GM18517 (cell line): ENCODE results near the gene TCN2.
A peak's percentile ranks its signal among the peaks of the same experiment; 100 is the strongest.
"Not testable (repeated sequence)": the region's sequence is repeated elsewhere in the genome, so short reads cannot be mapped to it uniquely, and the experiment has no call there.

Experiments
- ATAC-seq: cut with Tn5 transposase; IDR thresholded peaks from one replicate; pipeline ENCODE4 v1.9.1; 2021; ENCODE audit warnings: mild to moderate bottlenecking, moderate library complexity; ENCODE audit not compliant: unreplicated experiment

The TCN2 gene

DNA sequence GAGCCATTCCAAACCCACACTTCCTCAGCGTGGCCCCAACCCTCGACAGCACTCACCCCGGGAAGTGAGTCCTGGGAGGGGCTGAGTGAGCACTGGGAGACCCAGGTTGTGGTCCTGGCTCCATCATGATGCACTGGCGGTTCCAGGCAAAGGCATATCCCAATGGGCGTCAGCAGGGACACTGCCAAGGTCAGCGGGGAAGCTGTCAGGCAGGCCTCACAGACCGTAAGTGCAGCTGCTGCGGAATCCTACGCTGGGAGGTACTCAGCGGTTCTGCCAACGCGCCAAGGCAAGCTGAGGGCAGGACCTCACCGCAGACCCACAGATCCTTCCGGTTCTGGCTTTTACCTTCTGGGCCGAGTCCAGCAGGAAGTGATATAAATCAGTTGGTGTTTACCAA lies 31.1 kb upstream of the TCN2 start:
- ATAC-seq, result no peak

DNA sequence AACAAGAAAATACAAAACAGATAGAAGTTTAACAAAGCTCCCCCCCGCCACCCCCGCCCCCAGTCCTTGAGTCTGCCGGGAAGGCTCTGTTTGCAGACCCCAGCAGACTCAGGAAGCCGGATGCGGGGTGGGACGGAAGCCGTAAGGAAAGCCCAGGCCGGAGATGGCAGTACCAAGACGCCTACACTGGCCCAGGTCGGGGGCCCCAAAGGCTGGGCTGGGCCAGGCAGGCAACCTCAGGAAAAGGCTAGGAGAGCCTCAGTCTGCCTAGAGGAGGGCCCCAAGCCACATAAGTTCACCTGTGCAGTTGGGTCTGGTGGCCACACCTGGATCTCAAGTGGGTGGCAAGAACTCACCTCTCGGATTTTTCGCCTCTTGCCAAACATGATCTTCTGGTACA lies 28.5 kb upstream of the TCN2 start:
- no peak for ATAC-seq

DNA sequence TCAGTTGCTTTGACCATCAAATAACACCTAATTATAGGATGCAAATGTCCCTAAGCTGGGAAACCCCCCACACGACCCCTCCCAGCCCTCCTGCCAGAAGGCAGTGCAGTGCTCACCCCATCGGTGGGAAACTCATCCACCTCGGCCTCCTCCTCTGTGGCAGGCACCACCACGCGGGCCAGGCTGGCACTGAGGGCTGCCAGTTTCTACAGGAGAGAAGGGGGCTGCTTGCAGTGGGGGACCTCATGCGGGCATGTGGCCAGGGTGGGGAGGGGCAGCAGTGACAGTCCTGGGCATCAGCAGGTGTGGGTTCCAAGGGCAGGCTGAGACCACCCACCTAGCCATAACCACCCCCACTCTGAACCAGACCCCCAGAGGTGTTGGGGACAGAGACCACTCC lies 26.1 kb upstream of the TCN2 start:
- no peak for ATAC-seq

DNA sequence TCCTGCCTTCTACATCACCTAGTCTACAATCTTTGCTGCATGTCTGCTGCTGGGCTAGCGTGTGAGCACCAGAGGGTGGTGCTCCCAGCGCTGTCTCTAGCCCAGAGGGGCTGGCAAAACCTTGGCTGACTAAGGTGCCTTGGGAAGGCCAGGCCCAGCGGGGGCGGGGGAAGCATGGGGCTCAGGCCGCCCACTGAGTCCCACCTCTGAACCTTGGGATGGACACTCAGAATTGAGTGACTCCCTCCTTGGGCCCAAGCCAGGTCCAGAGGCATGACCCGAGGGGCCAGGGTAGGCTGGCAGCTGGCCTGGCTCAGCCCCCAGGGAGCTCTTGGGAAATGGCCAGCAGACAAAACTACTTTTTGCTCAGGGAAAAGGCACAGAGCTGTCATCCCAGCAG lies 24.9 kb upstream of the TCN2 start:
- no peak for ATAC-seq

DNA sequence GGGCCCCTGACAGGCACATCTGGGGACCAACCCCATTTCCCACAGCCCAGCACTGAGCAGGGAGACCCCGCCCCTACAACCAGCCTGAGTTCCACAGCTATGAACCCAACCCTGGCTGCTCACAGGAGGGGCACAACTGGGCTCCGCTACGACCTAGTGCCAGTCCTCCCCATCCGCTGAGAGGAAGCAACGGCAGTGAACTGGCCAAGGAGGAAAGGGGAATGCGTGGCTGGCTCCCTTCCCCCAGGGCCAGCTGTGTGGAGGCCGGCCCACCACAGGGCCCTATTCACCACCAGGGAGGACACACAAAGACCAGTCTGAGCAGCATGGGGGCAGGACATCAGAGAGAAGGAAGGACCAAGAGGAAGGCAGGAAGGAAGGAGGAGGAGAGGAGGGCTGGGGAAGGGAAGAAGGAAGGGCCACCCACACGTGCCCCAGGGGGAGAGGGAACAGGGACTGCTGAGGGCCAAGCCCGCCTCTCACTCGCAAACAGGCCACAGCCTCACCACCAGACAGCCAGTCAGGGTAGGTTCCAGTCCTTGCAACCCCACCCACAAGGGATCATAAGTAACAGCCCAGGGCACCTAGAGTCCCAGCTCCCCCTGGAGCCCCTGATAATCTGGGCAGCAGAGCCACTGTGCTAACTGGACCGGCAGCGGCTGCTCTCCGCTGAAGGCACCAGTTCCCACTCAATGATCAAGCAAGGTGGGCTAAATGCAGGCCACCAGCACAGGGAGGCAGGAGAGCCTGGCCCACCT lies 24.0 kb upstream of the TCN2 start:
- no peak for ATAC-seq

DNA sequence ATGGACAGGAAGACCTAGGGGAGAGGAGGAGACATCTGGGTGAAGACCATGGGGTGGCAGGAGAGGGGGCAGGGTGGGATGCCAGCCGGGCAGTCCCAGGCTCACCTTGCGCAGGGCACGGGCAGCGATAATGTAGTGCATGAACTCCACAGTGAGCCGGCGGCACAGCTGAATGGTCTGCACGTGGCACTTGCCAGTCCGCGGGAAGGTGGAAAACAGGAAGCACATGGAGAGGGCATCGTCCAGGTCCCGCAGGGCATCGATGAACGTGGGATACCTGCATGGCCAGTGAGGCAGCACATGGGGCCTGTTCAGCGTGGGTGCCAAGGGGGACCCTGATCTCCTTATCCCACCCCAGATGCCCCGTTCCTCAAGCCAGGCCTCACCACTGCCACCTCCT lies 22.5 kb upstream of the TCN2 start:
- ATAC-seq, result no peak

DNA sequence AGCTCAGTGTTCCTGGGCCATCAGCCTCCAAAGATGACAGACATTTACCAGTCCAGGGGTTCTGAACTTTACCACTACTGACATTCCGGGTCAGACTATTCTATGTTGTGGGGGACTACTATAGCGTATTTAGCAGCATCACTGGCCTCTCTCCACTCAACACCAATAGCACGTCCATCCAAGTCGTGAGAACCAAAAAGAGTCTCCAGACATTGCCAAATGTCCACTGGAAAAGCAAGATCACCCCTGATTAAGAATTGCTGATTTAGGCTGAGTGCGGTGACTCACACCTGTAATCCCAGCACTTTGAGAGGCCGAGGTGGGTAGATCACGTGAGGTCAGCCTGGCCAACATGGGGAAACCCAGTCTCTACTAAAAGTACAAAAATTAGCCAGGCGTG lies 20.6 kb upstream of the TCN2 start:
- no peak for ATAC-seq

DNA sequence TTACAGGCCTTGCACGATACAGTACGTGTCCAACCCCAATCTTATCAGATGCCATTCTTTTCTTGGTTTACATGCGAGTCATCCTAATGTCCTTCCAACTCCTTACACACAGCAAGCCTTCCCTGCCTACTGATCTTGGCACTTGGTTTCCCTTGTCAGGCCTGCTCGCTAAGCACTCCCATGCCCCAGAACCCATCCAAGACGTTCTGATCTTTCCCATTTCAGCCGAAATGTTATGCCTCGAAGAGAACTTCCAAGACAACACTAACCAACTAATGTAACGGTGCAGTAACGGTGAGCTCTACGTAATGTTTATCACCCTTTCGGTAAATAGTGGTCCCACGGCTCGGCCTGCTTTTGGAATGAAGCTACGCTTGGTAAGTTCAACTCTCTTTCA lies 15.8 kb upstream of the TCN2 start:
- ATAC-seq, result no peak

DNA sequence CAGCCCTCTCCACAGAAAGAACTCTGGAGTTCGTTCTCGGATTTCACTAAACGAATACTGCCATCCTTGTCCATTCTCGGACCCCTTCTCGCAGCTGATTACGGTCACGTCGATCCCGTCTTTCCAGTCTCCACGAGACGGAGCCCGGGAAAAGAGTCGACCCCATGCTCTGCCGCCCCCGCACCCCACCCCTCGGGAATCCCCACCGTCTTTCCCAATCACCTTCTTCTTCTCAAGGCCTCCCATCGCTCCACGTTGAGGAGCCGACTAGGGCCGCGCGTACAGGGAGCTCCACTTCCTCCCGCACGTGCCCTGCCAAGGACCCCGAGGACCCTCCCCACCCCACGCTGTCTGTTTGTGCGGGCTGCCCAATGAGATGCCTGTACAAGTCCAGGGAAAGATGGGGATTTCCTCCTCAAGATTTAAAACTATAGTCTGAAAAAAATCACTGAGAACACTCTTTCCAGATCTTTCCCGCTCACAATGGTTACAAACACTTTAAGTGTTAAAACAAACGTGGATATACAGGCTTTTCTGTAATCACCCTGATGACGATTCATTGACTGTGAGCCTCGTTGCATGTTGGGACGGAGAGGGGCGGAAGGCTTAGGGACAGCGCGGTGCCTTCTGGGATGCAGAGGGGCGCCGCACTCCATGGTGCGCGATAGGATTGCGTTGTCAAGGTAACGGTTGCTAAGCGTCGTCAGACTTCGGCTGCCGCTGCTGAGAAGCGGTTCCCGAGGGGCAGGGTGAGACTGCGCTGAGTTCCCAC lies 15.2 kb upstream of the TCN2 start, which contains the start of gene PES1:
PES1 (minus strand) TSS at position 323 of the 772 bp plus-strand sequence; CDS start at position 246, 77 bp downstream.
- peak; percentile 93 for ATAC-seq

DNA sequence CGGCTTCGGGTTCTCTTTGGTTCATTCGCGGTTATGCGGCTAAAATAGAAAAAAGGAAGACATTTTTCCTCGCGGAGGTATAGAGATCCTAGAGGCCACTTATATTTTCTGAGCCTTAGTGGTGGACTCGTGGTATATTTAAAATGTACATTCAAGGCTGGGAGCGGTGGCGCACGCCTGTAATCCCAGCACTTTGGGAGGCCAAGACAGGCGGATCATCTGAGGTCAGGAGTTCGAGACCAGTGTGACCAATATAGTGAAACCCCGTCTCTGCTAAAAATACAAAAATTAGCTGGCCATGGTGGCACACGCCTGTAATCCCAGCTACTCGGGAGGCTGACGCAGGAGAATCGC lies 14.6 kb upstream of the TCN2 start:
- not testable (repeated sequence) for ATAC-seq

DNA sequence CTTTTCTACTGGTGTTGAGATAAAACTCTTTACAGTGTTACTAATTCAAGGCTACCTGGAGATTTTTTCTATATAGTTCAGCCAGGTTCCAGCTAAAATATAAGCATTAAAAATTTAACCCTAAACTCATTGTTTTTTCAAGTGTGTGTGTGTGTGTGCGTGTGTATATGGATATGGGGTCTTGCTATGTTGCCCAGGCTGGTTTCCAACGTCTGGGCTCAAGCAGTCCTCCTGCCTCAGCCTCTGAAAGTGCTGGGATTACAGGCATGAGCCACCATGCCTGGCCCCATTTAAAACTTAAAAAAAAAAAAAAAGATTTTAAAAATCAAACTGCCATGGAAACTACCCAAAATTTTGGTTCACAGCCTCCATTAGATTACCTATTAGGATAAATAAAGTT lies 10.8 kb upstream of the TCN2 start:
- no peak for ATAC-seq

DNA sequence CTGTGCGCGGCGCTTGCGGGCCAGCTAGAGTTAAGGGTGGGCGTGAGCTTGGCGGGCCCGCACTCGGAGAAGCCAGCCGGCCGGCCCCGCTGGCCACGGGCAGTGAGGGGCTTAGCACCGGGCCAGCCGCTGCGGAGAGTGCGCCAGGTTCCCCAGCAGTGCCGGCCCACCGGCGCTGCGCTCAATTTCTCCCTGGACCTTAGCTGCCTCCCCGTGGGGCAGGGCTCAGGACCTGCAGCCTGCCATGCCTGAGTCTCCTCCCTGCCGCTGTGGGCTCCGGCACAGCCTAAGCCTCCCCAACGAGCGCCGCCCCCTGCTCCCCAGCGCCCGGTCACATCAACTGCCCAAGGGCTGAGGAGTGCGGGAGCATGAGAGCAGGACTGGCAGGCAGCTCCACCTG lies 10.1 kb upstream of the TCN2 start:
- no peak for ATAC-seq

DNA sequence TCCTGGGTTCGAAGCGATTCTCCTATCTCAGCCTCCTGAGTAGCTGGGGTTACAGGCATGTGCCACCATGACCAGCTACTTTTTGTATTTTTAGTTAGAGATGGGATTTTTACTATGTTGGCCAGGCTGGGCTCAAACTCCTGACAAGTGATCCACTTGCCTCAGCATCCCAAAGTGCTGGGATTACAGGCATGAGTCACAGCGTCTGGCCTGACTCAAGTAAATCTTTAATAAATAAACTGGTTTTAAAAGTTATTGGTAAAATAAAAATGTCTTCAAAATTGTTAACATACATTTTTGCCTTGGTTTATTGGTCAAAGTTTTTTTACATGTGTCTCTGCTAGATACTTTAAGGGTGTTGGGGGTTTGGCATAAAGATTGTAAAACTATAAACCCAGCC lies 8.0 kb upstream of the TCN2 start:
- ATAC-seq, result no peak

DNA sequence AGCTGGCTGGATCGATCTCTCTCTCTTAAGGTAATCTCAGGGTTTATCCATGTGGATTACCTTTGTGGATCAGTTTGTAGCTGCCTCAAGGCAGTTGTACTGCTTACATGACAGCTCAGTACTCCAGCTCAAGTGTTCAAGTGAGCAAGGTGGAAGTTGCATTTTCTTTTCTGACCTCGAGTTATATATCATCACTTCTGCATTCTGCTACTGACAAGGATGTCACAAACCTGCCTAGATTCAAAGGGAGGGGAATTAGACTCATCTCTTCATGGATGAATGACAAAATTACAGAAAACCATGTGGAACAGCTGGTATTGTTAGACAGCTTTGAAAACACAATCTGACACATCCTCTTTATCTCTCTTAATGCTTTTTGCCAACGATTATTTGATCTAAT lies 6.1 kb upstream of the TCN2 start:
- ATAC-seq, result no peak

DNA sequence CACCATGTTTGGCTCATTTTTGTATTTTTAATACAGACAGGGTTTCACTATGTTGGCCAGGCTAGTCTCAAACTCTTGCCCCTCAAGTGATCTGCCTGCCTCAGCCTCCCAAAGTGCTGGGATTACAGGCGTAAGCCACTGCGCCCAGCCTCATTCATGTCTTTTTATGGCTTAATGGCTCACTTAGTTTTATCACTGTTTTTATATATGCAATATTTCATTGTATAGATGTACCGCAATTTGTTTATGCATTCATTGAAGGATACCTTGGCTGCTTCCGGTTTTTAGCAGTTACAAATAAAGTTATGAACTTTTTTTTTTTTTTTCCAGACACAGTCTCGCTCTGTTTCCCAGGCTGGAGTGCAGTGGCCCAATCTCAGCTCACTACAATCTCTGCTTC lies 5.5 kb upstream of the TCN2 start:
- ATAC-seq, result no peak

DNA sequence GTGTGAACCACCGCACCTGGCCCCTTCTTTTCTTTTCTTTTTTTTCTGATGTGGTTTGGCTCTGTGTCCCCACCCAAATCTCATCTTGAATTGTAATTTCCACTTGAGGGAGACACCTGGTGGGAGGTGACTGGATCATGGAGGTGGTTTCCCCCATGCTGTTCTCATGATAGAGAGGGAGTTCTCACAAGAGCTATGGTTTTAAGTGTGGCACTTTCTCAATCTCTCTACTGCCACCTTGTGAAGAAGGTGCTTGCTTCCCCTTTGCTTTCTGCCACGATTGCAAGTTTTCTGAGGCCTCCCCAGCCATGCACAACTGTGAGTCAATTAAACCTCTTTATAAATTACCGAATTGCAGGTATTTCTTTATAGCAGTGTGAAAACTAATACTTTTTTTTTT lies 4.9 kb upstream of the TCN2 start:
- ATAC-seq, result no peak

DNA sequence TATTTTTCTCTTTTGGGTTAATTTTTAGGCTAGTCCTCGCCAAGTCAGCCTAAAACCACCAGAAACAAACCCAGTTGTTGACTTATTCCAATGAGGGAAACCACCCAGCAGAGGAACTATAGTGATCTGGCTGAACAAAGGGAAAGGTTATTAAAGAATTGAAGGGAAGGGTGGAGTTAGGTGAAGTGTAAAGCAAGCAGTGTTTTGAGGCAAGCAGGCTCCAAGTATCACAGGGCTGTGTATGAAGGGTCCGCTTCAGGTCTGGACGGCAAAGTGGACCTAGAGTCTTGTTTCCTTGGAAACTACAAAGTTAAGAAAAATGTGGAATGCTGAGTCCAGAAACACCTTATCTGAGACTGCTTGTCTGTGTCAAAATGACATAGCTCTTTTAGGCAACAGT lies 3.2 kb upstream of the TCN2 start:
- ATAC-seq, result no peak

DNA sequence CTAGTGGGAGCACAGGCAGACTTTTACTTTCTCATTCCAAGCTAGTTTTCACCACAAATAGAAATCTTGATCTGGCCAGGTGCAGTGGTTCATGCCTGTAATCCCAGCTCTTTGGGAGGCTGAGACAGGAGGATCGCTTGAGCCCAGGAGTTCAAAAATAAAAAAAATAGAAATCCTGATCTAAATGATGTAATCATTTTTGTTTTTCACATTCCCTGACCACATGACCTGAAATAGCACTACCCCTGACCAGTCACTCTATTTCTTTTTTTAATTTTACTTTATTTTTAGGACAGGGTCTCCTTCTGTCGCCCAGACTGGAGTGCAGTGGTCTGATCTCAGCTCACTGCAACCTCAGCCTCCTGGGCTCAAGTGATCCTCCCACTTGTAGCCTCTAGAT lies 2.3 kb upstream of the TCN2 start:
- no peak for ATAC-seq

DNA sequence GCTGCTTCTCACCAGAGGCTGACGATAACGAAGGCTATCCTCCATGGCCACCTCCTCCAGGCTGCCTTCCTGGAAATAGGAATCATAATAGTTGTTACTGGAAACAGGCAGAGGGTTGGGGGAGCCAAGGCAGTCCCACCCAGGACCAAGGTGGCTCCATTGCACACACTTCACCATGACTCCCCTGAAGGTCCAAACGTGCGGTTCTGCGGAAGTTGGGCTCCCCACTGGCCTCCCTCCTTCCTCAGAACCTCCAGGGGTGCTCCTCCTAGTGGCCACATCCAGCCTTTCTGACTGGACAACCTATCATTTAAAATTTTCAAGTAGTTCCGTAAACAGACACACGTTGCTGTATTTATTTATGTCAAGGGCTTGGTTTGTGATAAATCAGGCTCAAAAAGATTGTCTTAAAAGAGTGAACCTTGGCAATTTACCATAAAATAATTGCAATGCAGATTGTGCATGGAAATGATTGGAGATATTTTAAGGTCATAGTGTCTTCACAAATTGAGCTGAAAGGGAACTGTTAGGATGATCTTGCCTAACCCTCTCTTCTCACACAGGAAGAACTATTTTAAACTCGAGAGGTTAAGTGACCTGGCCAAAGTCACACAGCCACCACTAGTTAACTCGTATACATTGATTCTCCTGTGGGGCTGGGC lies 1.4 kb upstream of the TCN2 start:
- no peak for ATAC-seq

DNA sequence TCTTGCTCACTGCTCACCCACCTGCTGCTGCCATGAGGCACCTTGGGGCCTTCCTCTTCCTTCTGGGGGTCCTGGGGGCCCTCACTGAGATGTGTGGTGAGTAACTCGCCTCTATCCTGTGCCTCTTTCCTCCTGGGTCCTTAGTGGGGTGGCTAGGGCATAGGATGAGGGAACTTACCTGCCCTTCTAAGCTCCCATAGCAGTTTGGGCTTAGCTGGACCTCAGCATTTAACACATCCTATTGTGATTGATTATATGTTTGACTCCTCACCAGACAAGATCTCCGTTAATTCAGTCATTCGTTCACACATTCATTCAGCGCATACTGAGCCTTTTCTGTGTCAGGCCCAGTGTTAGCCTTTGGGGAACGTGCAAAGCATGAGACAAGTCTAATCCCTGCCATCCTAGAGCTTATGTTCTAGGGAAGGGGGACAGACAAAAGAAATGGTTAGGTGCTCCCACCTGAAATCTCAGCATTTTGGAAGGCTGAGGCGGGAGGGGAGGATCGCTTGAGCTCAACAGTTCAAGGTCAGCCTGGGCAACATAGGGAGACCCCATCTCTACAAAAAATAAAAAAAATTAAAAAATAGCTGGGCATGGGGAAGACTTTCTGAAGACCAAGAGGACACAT lies 441 bp downstream of the TCN2 start:
- ATAC-seq, result no peak

DNA sequence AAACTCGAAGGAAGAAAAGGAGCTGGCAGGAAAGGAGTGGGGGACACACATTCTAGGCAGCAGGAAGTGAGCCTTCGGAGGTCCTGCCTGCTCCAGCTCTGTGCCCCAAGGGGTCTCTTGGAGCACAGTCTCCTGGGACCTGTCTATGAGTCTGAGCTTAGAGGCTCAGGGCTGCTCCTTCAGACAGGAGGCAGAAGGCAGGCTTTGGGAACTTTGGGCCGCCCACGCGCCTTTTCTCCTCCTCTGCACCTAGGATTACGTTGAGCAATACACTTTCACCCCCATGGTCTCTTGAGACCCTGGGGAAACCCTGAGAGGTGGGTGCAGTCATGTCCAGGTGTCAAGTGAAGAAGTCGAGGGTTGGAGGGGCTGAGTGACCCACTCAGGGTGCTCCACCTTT lies 965 bp downstream of the TCN2 start:
- no peak for ATAC-seq
